ENCODE results near the gene CFAP46.

GRCh38 chr10:132867801-132868644 is 74.3 kb downstream of the CFAP46 start:
- TF ChIP-seq CTCF (IDR thresholded peaks at IDR 0.05) (no peak), EZH2 (IDR thresholded peaks at IDR 0.05) (no peak)
